H9 (cell line): ENCODE data around the gene TANC2. TPM values are rescaled to one million over a fixed set of nuclear protein-coding genes. Genes with fewer than 3 reads are reported as not detected.

Source experiments
- DNase-seq: peaks from one replicate; pipeline ENCODE4 v3.0.0-alpha.2; 2017
- H2AFZ ChIP-seq: one replicate; pipeline ENCODE4 v1.6.1; 2013; ENCODE audit warnings: mild to moderate bottlenecking, low read length, control low read depth, moderate library complexity
- H2AK5ac ChIP-seq: 2 replicates; pipeline ENCODE4 v1.6.1; 2013; ENCODE audit warnings: low read length, control low read depth, mixed read lengths; ENCODE audit not compliant: insufficient read length
- H2BK120ac ChIP-seq: one replicate; pipeline ENCODE4 v1.6.1; 2013; ENCODE audit warnings: low read depth, mild to moderate bottlenecking, low read length, control low read depth, inconsistent platforms; ENCODE audit not compliant: poor library complexity, severe bottlenecking
- H2BK12ac ChIP-seq: 2 replicates; pipeline ENCODE4 v1.6.1; 2013; ENCODE audit warnings: low read length, control low read depth, mixed read lengths, low read depth; ENCODE audit not compliant: insufficient read length
- H2BK15ac ChIP-seq: 2 replicates; pipeline ENCODE4 v1.6.1; 2013; ENCODE audit warnings: low read depth, low read length, control low read depth
- H2BK20ac ChIP-seq: one replicate; pipeline ENCODE4 v1.6.1; 2013; ENCODE audit warnings: low read depth, mild to moderate bottlenecking, low read length, control low read depth, inconsistent platforms; ENCODE audit not compliant: poor library complexity, severe bottlenecking
- H2BK5ac ChIP-seq: 2 replicates; pipeline ENCODE4 v1.6.1; 2013; ENCODE audit warnings: low read length, control low read depth, mixed read lengths; ENCODE audit not compliant: insufficient read length
- H3K14ac ChIP-seq: 2 replicates; pipeline ENCODE4 v1.6.1; 2013; ENCODE audit warnings: low read length, control low read depth; ENCODE audit not compliant: insufficient read depth
- H3K18ac ChIP-seq: 2 replicates; pipeline ENCODE4 v1.6.1; 2013; ENCODE audit warnings: low read depth, mild to moderate bottlenecking, mixed read lengths, low read length, control low read depth; ENCODE audit not compliant: insufficient read length
- H3K23ac ChIP-seq: 2 replicates; pipeline ENCODE4 v1.6.1; 2013; ENCODE audit warnings: low read length, control low read depth, mixed read lengths, low read depth; ENCODE audit not compliant: insufficient read length
- H3K23me2 ChIP-seq: 2 replicates; pipeline ENCODE4 v1.6.1; 2013; ENCODE audit warnings: low read depth, mild to moderate bottlenecking, mixed read lengths, low read length, control low read depth; ENCODE audit not compliant: insufficient read length, poor library complexity, severe bottlenecking
- H3K27ac ChIP-seq: 2 replicates; pipeline ENCODE4 v1.5.1; 2013; ENCODE audit warnings: low read length, control low read depth, mixed read lengths, low read depth; ENCODE audit not compliant: insufficient read length
- H3K27me3 ChIP-seq: 2 replicates; pipeline ENCODE4 v1.6.1; 2013; ENCODE audit warnings: low read length, control low read depth, inconsistent platforms; ENCODE audit not compliant: insufficient read depth
- H3K4ac ChIP-seq: 2 replicates; pipeline ENCODE4 v1.6.1; 2013; ENCODE audit warnings: low read depth, mild to moderate bottlenecking, control low read depth, inconsistent platforms, low read length, moderate library complexity
- H3K4me1 ChIP-seq: 2 replicates; pipeline ENCODE4 v1.6.1; 2013; ENCODE audit warnings: low read length, control low read depth, inconsistent platforms; ENCODE audit not compliant: insufficient read depth
- H3K4me2 ChIP-seq: 2 replicates; pipeline ENCODE4 v1.6.1; 2013; ENCODE audit warnings: low read length, control low read depth, mixed read lengths; ENCODE audit not compliant: insufficient read length, insufficient read depth
- H3K56ac ChIP-seq: 2 replicates; pipeline ENCODE4 v1.6.1; 2013; ENCODE audit warnings: low read depth, mild to moderate bottlenecking, mixed read lengths, low read length, control low read depth; ENCODE audit not compliant: insufficient read length
- H3K79me1 ChIP-seq: 2 replicates; pipeline ENCODE4 v1.6.1; 2013; ENCODE audit warnings: low read depth, mild to moderate bottlenecking, moderate library complexity, low read length, control low read depth, inconsistent platforms; ENCODE audit not compliant: insufficient read depth, poor library complexity, severe bottlenecking
- H3K79me2 ChIP-seq: 2 replicates; pipeline ENCODE4 v1.6.1; 2013; ENCODE audit warnings: low read length, control low read depth, inconsistent platforms; ENCODE audit not compliant: insufficient read depth
- H3K9ac ChIP-seq: 2 replicates; pipeline ENCODE4 v1.6.1; 2013; ENCODE audit warnings: low read length, control low read depth, mixed read lengths; ENCODE audit not compliant: insufficient read length; ENCODE audit errors: extremely low read depth
- H3K9me3 ChIP-seq: one replicate; pipeline ENCODE4 v1.6.1; 2013; ENCODE audit warnings: low read depth, low read length, inconsistent platforms; ENCODE audit not compliant: control insufficient read depth
- H3T11ph ChIP-seq: one replicate; pipeline ENCODE4 v1.6.1; 2013; ENCODE audit warnings: mild to moderate bottlenecking, low read length, control low read depth, inconsistent platforms
- H4K20me1 ChIP-seq: one replicate; pipeline ENCODE4 v1.6.1; 2013; ENCODE audit not compliant: control insufficient read depth, insufficient read length, insufficient read depth
- H4K5ac ChIP-seq: 2 replicates; pipeline ENCODE4 v1.6.1; 2013; ENCODE audit warnings: low read depth, mild to moderate bottlenecking, mixed read lengths, low read length, control low read depth; ENCODE audit not compliant: insufficient read length
- H4K8ac ChIP-seq: replicated peaks from 2 replicates; pipeline ENCODE4 v1.6.1; 2013; ENCODE audit warnings: low read length, control low read depth, mixed read lengths, low read depth; ENCODE audit not compliant: insufficient read length
- H4K91ac ChIP-seq: 2 replicates; pipeline ENCODE4 v1.6.1; 2013; ENCODE audit warnings: low read depth, mild to moderate bottlenecking, moderate library complexity, mixed read lengths, low read length, control low read depth; ENCODE audit not compliant: insufficient read length
- H3K27ac Mint-ChIP-seq, 3 experiments: 2 replicates in 2 of 3; 3 replicates in 1 of 3; pipeline ENCODE4 v1.8.0; 2020 to 2021; ENCODE audit warnings: mixed read lengths in 3 of 3, mild to moderate bottlenecking in 1 of 3, moderate library complexity in 1 of 3
- H3K27me3 Mint-ChIP-seq: 2 replicates; pipeline ENCODE4 v1.8.0; 2021; ENCODE audit warnings: low read depth, mild to moderate bottlenecking, moderate library complexity, mixed read lengths
- H3K36me3 Mint-ChIP-seq, 3 experiments: 2 replicates in 2 of 3; 3 replicates in 1 of 3; pipeline ENCODE4 v1.8.0; 2020 to 2021; ENCODE audit warnings: low read depth in 3 of 3, mixed read lengths in 3 of 3; ENCODE audit not compliant: insufficient read depth in 1 of 3
- H3K4me1 Mint-ChIP-seq, 2 experiments: 2 replicates each; pipeline ENCODE4 v1.8.0; 2020; ENCODE audit warnings: mixed read lengths in 2 of 2
- H3K4me3 Mint-ChIP-seq, 2 experiments: 2 replicates in 1 of 2; 3 replicates in 1 of 2; pipeline ENCODE4 v1.8.0; 2020 to 2021; ENCODE audit warnings: mild to moderate bottlenecking in 2 of 2, mixed read lengths in 2 of 2, moderate library complexity in 1 of 2
- H3K9me3 Mint-ChIP-seq, 2 experiments: 2 replicates in 1 of 2; 3 replicates in 1 of 2; pipeline ENCODE4 v1.8.0; 2020; ENCODE audit warnings: mild to moderate bottlenecking in 2 of 2, mixed read lengths in 2 of 2, moderate library complexity in 1 of 2
- WGBS: extraction: QIAGEN DNeasy Blood & Tissue Kit; methylation state at CpG from one replicate; pipeline ENCODE4 v1.1.7; 2013; ENCODE audit warnings: missing lambda C conversion rate, low lambda C conversion rate, mixed read lengths; ENCODE audit not compliant: insufficient read length; ENCODE audit errors: extremely low coverage; 5-methylcytosine and 5-hydroxymethylcytosine counted together
- total RNA-seq: library from RNA; stranded (reverse); gene quantifications from 2 replicates; pipeline ENCODE4 v1.2.1, GENCODE V29; 2021
- TF ChIP-seq, protein P1 (sequence below): fragments of 200-600 bp; sonication (generic); conservative IDR thresholded peaks from 3 replicates; pipeline ENCODE4 v1.8.0; 2021; ENCODE audit warnings: antibody characterized with exemption, mild to moderate bottlenecking

TANC2 gene
- total RNA-seq, 1 experiment from 2014 or later, result 7.3 TPM

DNA sequence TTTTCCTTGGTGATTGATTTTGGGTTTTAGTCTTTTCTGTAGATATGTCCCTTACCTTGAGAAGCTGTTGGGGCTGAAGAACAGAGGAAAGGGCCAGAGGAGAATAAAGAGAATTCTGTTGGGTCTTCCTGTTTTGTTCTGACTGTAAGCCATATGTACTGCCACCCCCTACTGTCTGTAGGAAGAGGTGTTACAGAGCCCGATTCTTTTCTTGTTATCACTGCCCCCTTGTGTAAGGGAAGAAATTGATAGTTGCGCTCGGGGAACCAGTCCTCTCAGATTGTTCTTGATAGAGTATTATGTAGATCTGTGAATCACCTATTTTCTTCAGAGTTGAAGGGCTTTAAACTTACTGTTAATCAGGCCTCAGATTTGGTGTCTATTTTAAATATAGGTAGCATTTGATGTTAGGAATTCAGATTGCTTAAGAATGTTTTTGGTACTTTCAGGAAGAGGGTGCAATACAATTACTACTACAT, 2.4 kb downstream of the TANC2 start:
- H3K4me1 Mint-ChIP-seq, result peaks cover 23 to 27% of the 10 kb centered on the region in 2 experiments
- Histone ChIP-seq H4K91ac (no peak overlapping the region), H3K23me2 (peaks cover 11% of the 10 kb centered on the region), H3K27me3 (no peaks in the 10 kb centered on the region; the same call in 1 of the 2 replicates), H2BK5ac (no peak overlapping the region), H3K18ac (no peak overlapping the region), H3K9ac (no peak overlapping the region), H4K8ac (no peak overlapping the region), H2BK15ac (no peak overlapping the region), H3K79me1 (no peaks in the 10 kb centered on the region), H3K4ac (no peak overlapping the region), H3K56ac (no peak overlapping the region), H2BK12ac (no peak overlapping the region), H2BK20ac (no peak overlapping the region), H2AK5ac (no peak overlapping the region), H3K9me3 (no peaks in the 10 kb centered on the region), H2AFZ (no peak overlapping the region), H3K23ac (no peak overlapping the region), H3K79me2 (no peaks in the 10 kb centered on the region; the same call in 1 of the 2 replicates), H3T11ph (no peak overlapping the region), H3K4me1 (no peaks in the 10 kb centered on the region; the same call in 1 of the 2 replicates), H2BK120ac (no peak overlapping the region), H3K4me2 (no peak overlapping the region), H4K5ac (no peak overlapping the region), H3K27ac (no peak overlapping the region), H4K20me1 (no peaks in the 10 kb centered on the region), H3K14ac (no peak overlapping the region)
- H3K36me3 Mint-ChIP-seq, result peaks cover 4 to 17% (median 5%) of the 10 kb centered on the region in 3 experiments; a peak in 5 of 7 replicates
- TF ChIP-seq, protein P1, sequence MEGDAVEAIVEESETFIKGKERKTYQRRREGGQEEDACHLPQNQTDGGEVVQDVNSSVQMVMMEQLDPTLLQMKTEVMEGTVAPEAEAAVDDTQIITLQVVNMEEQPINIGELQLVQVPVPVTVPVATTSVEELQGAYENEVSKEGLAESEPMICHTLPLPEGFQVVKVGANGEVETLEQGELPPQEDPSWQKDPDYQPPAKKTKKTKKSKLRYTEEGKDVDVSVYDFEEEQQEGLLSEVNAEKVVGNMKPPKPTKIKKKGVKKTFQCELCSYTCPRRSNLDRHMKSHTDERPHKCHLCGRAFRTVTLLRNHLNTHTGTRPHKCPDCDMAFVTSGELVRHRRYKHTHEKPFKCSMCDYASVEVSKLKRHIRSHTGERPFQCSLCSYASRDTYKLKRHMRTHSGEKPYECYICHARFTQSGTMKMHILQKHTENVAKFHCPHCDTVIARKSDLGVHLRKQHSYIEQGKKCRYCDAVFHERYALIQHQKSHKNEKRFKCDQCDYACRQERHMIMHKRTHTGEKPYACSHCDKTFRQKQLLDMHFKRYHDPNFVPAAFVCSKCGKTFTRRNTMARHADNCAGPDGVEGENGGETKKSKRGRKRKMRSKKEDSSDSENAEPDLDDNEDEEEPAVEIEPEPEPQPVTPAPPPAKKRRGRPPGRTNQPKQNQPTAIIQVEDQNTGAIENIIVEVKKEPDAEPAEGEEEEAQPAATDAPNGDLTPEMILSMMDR, result peak; percentile 84
- H3K9me3 Mint-ChIP-seq, result peaks cover 9 to 13% of the 10 kb centered on the region in 2 experiments; a peak in 4 of 5 replicates
- no CpG with 5 or more reads among the region's 3 CpGs for WGBS
- H3K27me3 Mint-ChIP-seq, result peaks cover 40% of the 10 kb centered on the region
- peak; percentile 74 for DNase-seq
- no peak overlapping the region for H3K27ac Mint-ChIP-seq
- H3K4me3 Mint-ChIP-seq, result peak overlapping the region in 1 of 2 experiments; percentile 23; a peak in 1 of 5 replicates
